Activated CD4-positive, CD25-positive, alpha-beta regulatory T cell treated with anti-CD3 and anti-CD28 coated beads, Interleukin-2, amount 50 U/mL, for 24 hours (primary cell): ENCODE data around the gene CPT1B.
"Not testable (repeated sequence)": the region's sequence is repeated elsewhere in the genome, so short reads cannot be mapped to it uniquely, and the experiment has no call there.

Source experiments
- ATAC-seq, 2 donors: fragments of 150-1000 bp; cut with Tn5 transposase; one replicate each; pipeline ENCODE4 v1.10.0; 2021; ENCODE audit warnings: mild to moderate bottlenecking in 1 of 2, moderate library complexity in 1 of 2

Gene CPT1B

DNA sequence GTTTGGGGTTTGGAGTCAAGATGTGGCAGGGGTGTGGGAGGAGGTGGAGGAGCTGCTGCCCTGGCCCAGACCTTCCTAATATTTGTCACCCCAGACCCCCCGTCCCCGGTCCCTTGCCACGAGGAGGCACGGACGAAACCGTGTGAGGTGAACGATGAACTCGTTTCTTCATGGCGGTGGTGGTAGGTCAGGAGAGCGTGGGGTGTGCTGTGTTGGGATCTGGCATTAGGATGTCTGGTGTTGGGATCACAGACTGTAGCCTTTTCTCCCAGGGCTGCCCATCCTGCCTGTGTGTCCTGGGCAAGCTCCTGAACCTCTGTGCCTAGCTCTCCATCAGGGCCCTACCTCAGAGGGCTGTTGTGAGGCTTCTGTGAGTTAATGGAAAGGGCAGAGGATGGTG is 30.8 kb upstream of the CPT1B start:
- ATAC-seq = no peak

DNA sequence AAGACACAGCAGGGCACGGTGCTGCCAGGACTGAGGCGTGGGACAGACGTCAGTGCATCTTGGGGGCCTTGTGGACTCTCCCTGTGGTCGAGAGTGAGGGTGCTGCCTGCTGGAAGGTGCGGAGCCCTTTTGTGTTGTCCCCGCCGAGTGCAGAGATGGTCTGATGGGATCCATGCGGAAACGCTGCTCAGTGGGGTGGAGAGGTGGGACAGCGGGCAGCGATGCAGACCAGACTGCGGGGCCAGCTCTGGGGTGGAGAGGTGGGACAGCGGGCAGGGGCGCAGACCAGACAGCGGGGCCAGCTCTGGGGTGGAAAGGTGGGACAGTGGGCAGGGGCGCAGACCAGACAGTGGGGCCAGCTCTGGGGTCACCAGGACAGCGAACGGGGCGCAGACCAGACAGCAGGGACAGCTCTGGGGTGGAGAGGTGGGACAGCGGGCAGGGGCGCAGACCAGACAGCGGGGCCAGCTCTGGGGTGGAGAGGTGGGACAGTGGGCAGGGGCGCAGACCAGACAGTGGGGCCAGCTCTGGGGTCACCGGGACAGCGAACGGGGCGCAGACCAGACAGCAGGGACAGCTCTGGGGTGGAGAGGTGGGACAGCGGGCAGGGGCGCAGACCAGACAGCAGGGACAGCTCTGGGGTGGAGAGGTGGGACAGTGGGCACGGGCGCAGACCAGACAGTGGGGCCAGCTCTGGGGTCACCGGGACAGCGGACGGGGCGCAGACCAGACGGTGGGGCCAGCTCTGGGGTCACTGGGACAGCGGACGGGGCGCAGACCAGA is 30.0 kb upstream of the CPT1B start:
- ATAC-seq = not testable (repeated sequence)

DNA sequence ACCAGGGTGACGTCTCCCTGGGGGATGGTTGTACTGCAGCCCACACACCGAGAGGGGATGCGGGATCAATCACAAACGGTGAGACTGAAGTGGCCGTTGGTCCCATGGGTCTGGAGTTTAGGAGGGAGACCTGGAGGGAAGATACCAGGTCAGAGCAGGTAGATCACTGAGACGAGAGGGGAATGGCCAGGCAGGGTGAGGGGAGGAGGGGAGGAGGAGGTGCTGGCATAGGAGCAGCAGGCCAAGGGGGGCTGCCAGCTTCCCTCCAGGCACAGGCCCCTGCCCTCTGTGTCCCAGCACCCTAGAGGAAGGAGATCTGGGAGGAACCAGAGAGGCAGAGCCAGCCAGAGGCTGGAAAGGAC is 29.4 kb upstream of the CPT1B start:
- ATAC-seq = no peak

DNA sequence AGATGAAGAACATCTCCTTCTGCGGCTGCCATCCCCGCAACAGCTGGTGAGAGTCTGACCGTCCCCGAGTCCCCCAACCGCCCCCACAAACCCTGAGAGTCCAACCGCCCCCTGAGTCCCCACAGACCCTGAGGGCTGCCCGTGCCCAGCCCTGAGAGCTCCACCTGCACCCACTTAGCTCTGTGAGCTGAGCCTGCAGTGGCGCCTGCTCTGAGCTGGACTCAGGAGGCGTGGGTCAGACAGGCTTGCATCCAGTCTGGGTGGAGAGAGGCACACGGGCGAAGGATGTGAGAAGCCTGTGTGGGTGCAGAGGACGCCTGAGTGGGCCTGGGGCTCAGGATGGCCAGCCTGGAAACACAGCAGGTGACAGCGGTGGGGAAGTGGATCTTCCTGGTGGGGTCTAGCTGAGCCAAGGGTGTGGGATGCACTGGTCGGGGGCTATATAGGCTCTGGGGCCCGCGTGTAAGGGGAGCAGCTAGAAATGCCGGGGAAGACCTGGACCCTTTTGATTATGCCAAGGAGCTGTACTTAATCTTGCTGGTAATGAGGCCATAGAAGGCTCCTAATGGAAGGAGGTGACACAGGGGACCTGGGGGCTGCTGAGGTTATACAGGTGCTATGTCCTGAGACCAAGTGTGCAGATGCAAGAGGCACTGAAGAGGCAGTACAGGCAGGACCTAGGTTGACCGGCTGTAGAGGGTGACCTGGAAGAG is 28.9 kb upstream of the CPT1B start:
- no peak for ATAC-seq

DNA sequence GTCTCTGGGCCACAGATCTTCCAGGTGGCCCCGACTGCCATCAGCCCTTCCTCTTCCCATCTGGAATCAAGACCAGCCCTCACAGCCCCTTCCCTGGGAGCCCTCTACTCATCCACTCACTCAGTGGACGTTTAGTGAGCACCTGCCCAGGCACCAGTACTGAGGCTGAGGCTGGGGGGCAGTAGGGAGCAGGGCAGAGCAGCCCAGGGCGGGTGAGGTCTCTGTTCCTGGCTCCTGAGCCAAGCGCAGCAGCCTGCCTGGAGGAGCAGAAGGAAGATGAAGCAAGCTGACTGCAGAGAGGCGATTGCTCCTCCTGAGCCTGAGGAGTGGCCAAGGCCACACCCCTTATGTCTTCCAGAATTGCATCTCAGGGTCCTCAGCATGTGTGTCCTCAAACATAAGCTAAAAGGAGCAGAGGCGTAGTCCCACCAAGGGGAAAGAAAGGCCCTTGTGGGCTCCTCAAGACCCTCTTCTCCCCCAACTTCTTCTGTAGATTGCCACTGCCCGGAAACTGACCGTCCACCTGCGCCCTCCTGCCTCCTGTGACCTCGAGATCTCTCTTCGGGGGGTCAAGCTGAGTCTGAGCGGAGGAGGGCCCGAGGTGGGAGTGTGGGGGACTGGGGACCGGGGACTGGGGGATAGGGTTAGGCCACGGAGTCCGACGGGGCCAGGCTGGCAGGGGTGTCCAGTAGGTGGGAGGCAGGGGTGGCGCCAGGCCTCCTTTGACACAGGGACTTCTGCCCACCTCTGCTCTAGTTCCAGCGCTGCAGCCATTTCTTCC is 28.1 kb upstream of the CPT1B start:
- ATAC-seq = no peak

DNA sequence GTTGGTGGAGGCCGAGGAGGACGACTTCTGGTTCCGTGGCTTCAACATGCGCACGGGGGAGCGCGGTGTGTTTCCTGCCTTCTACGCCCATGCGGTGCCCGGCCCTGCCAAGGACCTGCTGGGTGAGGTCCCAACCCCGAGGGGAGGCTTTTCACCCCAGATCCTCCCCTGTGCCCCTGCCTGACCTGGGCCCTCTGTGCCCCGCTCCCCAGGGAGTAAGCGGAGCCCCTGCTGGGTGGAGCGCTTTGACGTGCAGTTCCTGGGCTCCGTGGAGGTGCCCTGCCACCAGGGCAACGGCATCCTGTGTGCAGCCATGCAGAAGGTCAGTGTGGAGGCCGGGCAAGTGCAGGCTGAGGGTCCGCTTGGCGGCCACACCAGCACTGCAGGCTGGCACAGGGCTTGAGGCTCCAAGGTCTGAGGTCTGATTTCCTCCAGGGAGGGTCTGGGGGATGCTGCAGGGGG is 27.4 kb upstream of the CPT1B start:
- no peak for ATAC-seq

DNA sequence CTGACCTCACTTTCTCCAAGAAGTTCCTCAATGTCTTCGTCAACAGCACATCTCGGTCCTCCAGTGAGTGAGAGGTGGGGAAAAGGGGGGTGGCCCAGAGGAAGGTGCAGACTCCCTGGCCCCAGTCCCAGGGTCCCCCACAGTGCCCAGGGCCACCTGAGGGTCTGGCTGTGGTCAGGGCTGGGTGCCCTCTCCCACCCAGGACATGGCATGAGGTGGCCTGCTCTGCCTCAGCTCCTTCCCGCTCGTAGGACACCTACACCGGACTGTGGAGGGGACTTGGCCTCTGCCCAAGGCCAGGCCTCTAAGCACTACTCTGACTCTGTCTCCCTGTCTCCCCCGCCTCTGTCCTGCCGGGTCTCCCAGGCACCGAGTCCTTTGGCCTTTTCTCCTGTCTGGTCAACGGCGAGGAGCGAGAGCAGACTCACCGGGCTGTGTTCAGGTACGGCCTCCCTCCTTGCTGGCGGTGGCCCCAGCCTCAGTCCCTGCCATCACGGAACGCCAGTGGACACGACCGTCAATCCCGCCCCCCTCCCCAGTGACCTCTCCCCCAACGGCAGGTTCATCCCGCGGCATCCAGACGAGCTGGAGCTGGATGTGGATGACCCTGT is 26.9 kb upstream of the CPT1B start:
- ATAC-seq = no peak

DNA sequence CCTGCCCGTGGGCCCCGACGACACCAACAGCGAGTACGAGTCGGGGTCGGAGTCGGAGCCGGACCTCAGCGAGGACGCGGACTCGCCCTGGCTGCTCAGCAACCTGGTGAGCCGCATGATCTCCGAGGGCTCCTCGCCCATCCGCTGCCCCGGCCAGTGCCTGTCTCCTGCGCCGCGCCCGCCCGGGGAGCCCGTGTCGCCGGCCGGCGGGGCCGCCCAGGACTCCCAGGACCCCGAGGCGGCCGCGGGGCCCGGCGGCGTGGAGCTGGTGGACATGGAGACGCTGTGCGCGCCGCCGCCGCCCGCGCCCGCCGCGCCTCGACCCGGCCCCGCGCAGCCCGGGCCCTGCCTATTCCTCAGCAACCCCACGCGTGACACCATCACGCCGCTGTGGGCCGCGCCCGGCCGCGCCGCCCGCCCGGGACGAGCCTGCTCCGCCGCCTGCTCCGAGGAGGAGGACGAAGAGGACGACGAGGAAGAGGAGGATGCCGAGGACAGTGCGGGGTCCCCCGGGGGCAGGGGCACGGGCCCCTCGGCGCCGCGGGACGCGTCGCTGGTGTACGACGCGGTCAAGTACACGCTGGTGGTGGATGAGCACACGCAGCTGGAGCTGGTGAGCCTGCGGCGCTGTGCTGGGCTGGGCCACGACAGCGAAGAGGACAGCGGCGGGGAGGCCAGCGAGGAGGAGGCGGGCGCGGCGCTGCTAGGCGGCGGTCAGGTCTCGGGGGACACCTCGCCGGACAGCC is 26.2 kb upstream of the CPT1B start:
- ATAC-seq = no peak

DNA sequence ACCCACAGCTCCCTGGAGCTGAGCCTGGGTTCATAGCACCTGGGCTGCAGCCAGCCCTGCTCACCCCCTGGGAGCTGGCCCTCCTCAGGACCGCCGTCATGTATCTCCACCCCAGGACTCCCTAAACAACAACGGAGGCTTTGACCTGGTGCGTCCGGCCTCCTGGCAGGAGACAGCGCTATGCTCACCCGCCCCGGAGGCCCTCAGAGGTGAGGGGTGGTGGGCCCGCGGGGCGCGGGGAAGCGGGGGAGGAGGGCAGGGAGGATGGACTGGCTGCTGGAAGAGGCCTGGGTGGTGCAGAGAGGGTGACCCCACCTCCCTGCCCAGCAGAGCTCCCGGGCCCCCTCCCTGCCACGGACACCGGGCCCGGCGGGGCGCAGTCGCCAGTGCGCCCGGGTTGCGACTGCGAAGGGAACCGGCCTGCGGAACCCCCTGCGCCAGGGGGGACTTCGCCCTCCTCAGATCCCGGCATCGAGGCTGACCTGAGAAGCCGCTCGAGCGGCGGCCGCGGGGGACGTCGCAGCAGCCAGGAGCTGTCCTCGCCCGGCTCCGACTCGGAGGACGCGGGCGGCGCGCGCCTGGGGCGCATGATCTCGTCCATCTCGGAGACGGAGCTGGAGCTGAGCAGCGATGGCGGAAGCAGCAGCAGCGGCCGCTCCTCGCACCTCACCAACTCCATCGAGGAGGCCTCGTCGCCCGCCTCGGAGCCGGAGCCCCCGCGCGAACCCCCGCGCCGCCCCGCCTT is 25.5 kb upstream of the CPT1B start:
- ATAC-seq = no peak

DNA sequence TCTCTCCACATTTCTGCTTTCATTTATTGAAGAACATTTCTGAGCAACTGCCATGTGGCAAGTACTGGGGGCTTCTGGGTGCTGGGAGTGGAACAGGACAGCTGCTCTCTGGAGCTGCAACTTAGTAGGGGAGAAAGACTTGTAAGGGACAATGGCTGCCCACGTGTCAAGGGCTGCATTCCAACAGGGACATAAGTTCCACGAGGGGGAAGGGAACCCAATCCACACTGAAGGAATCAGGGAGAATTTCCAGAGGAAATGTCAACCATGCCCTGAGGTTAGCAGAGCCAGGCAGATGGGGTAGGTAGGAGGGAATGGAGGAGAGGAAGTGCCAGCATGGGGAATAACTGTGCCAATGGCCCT is 24.1 kb upstream of the CPT1B start:
- no peak for ATAC-seq

DNA sequence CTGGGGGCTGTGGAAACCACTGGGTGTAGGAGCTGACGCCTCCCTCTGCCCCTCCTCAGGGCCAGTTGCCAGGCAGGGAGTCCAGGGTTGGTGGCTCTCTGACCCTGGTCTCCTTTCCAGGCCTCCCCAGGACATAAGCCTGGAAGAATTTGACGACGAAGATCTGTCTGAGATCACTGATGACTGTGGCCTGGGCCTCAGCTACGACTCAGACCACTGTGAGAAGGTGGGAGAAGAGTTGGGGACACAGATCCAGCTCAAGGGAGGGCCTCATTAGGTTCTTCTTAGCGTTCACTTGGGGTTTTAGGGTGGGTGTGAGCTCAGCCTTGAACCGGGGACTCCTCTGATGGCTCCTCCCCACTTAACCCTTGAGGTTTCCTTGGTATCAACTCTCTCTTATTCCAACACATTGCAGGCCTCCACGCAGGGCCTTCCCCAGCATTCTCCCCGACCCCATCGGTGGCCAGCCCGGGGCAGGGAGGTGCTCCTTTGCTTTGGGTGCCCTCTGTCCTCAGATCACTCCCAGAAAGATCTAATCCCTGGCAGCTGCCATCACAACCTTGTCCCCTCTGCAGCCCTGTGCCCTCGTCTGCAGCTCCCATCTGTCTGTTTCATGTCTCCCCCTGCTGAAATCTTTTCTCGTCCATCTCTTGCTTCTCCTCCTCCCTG is 23.6 kb upstream of the CPT1B start:
- ATAC-seq = no peak

DNA sequence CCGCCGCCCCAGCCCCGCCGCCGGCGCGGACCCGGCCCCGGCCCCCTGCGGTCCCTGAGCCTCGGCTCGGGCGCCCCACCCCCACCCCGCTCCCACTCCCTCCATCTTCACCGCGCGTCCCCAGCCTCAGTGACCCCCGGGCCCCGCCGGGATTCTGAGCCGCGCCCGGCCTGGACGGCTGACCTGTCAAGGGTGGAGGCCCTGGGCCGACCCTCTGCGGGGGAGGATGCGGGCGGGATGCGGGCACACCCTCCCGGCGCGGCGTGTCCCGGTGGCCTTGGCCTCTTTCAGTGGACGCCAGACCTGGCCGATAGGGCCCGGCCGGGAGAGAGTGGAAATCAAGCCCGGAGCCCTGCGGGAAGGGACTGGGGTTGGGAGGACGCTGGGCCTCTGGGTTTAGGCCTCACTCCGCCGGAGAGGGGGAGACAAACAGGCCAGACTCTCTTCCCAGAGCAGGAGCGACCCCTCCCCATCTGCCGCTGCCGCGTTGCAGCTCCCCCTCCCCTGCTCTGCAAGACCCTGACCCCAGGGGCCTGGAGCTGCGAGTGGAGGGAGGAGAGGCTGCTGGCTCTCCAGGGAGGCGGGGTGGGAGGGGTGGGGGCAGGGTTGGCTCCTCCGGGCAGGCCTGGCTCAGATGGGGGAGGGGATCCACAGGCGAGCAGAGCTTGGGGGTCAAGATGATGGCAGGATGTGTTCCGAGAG is 22.9 kb upstream of the CPT1B start:
- no peak for ATAC-seq

DNA sequence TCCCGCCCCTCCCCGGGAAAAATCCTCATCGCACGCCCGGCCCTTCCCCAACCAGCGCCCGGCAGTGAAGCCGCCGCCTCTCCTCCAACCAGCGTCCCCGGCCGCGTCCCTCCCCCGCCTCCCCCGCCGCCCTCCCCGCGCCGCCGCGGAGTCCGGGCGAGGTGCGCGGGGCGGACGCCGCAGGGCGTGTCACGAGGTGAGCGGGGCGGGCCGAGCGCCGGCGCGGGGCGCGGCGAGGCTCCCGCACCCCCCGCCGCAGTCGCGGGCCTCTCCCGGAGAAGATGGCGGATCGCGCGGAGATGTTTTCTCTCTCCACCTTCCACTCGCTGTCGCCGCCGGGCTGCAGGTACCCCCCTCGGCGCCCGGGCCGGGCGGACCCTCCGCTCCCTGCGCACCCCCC is 22.3 kb upstream of the CPT1B start, which contains the start of gene MAPK8IP2:
Gene MAPK8IP2, plus strand, starts transcription at position 256 of the 400 bp plus-strand sequence. Its CDS starts 26 bp downstream, at position 282.
- peak; percentile 36 to 50 for ATAC-seq

DNA sequence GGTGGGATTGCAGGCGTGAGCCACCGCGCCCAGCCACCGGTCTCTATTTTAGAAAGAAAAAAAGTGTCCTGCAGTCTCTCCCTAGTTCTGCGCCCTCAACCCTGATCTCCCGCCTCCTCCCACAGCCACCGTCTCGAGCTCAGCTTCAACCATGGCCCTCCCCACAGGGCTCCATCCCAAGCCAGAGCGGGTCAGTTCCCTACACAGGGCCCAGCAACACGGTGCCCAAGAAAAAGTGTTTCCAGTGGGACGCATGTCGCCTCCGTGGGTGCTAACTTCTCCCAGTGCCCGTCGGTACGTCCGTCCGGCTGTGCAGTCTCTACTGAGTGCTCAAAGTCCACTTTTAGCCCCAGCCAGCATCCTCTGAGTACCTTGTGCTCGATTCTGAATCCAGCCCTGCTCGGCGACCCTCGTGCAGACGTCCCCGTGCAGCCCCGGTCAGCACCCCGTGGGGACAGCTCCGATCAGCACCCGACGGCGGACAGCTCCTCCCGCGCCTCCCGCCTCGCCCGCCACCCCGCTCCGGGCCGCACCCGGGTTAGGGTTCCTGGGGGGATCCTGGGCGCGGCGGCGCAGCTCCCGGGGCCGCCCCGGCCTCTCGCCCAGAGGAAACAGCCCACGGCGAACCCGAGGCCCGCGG is 21.7 kb upstream of the CPT1B start:
- peak; percentile 66 to 74 for ATAC-seq

DNA sequence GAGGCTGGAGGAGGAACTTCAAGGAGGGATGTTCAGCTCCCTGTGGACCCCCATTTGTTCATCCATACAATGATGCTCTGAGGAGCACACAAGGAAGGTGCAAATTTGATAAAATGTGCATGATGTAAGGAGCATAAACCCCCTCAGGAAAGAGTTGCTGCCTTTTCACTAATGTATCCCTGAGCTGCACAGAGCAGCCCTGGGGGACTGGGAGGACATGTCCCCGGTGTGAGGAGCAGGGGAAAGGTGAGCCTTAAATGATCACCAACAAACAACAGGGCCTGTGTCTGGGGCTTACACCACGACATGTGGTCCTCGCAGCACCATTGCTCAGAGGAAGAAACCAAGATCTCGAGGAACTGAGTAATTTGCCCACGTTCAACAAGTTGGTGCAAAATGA is 18.9 kb upstream of the CPT1B start:
- ATAC-seq = no peak

DNA sequence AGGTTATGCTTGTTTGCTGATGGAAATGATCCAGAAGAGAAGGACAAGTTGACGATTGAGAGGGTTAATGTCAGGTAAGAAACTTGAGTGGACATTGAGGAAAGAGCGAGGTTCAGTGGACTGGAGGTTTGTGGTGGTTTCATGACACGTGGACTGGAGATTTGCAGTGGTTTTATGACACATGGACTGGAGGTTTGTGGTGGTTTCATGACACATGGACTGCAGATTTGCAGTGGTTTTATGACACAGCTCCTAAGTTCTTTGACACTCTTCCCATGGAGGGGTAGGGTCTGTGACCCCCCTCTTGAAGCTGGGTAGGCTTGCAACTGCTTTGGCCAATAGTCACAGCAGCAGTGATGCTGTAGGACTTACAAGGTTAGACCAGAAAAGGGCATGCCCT is 17.0 kb upstream of the CPT1B start:
- ATAC-seq = no peak

DNA sequence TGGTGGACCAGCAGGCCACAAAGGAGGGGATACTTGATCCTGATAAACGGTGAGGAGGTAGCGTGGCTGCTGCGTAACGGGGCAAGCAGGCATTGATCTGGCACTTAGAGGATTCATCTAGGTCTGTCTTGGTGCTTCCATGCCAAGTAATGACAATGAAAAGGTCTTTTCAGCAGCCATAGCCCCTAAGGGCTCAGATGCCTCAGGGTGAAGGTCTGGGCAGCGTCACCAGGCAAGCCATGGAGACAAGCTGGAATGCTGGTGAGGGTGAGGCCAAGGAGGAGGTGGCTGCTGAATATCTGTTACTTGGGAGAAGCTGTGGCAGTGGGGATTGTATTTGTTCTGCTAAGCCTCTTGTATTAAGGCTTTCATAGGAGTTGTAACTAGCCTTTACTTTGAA is 9.2 kb upstream of the CPT1B start:
- no peak for ATAC-seq

DNA sequence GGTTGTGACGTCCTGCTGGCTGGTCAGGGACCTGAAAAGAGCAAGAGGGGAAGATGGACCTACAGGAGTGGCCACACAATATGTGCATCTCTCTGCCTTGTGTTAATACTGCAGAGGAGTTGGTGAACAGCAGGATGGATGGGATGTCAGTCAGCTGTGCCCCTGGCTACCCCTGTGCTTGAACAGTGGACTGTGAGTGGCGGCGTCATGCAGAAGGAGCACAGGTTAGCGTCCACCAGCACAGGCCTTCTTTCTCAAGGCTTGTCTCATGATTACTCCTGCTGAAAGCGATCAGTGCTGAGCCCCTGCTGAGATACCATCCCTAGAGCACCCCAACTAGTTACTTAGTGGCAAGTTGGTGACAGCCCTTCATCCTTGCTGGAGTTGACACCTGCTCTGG is 8.2 kb upstream of the CPT1B start:
- ATAC-seq = no peak

DNA sequence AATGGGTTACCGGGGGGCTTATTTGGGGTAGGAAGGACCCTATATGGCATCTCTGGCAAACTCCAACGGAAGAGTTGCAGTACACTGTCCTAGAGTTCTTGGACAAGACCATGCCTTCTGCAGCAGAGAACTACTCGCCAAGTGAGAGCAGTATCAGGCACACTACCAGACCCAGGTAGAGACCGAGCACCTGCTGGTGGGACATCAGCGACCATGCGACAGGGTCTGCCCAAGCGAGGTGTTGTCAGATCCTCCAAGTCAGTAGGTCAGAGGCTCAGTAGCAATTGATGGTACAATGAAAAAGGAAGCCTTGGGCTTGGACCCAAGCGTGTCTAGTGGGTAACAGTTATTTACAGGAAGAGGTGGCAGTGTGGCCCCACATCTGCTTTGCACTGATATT is 7.6 kb upstream of the CPT1B start:
- ATAC-seq = no peak

DNA sequence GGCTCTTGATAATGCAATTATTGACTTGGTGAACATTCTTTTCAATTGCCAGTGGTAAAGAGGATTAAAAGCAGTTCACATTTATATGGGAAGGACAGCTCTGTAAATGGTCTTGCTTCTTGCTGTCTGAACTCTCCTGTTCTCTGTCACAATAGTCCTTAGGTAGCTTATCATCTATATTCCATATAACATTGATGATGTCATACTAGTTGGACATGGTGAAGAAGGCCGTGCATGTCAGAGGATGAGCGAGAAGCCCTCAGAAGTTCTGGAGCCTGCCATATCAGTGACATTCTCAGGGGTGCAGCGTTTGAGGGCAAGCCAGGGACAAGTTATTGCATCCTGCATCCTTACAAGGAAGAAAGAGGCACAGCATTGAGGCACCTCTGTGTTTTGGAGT is 7.0 kb upstream of the CPT1B start:
- no peak for ATAC-seq
